ENCODE results near the gene OTX1.

DNA sequence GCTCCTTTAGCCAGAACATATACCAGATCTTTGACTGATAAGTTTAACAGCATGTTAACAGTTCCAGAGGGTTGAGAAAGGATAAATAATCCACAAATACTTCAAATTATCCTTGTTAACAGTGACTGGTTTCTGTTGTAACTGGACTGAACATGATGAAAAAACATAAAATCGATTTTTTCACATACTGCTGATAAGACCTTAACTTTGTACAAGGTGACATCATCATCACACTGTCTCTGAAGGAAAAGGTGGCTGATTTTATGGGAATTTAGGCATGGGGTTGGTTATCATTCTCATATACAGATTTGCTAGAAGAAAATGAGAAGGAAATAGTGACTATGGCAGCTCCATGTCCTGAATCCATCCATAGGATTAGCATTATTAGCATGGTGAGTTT, 36.1 kb downstream of the OTX1 start:
- TF ChIP-seq, protein P1, sequence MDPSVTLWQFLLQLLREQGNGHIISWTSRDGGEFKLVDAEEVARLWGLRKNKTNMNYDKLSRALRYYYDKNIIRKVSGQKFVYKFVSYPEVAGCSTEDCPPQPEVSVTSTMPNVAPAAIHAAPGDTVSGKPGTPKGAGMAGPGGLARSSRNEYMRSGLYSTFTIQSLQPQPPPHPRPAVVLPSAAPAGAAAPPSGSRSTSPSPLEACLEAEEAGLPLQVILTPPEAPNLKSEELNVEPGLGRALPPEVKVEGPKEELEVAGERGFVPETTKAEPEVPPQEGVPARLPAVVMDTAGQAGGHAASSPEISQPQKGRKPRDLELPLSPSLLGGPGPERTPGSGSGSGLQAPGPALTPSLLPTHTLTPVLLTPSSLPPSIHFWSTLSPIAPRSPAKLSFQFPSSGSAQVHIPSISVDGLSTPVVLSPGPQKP (IDR thresholded peaks at IDR 0.05; ENCODE audit: borderline replicate concordance, low read depth, low read length) = no peak
- TF ChIP-seq, protein P2, sequence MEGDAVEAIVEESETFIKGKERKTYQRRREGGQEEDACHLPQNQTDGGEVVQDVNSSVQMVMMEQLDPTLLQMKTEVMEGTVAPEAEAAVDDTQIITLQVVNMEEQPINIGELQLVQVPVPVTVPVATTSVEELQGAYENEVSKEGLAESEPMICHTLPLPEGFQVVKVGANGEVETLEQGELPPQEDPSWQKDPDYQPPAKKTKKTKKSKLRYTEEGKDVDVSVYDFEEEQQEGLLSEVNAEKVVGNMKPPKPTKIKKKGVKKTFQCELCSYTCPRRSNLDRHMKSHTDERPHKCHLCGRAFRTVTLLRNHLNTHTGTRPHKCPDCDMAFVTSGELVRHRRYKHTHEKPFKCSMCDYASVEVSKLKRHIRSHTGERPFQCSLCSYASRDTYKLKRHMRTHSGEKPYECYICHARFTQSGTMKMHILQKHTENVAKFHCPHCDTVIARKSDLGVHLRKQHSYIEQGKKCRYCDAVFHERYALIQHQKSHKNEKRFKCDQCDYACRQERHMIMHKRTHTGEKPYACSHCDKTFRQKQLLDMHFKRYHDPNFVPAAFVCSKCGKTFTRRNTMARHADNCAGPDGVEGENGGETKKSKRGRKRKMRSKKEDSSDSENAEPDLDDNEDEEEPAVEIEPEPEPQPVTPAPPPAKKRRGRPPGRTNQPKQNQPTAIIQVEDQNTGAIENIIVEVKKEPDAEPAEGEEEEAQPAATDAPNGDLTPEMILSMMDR (conservative IDR thresholded peaks at IDR 0.05; ENCODE audit: low read depth, low read length) = no peak

All from IMR-90 (cell line).